ENCODE data around the gene R3HDM2. TPM values are rescaled to one million over a fixed set of nuclear protein-coding genes. Genes with fewer than 3 reads are reported as not detected.
"Not testable (repeated sequence)": the region's sequence is repeated elsewhere in the genome, so short reads cannot be mapped to it uniquely, and the experiment has no call there.

Gene R3HDM2
- total RNA-seq, 1 donor from 2014 or later = 5.6 TPM

DNA sequence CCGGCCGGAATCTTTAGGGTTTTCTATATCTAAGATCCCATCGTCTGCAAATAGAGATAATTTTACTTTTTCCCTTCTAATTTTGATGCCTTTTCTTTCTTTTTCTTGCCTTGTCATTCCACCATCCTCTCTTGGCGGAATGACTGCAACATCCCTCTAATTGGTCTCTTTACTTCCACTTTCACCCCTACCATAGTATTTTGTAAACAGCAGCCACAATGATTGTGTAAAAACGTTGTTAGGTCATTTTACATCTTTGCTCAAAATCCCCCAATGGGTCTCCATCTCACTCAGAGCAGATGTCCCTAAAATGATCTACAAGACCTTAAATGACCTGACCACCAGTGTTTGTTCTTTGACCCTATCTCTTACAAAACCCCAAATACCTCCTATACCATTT, 99.9 kb downstream of the R3HDM2 start:
- no peak for DNase-seq (ENCODE audit: low read depth in 2 of 2)

DNA sequence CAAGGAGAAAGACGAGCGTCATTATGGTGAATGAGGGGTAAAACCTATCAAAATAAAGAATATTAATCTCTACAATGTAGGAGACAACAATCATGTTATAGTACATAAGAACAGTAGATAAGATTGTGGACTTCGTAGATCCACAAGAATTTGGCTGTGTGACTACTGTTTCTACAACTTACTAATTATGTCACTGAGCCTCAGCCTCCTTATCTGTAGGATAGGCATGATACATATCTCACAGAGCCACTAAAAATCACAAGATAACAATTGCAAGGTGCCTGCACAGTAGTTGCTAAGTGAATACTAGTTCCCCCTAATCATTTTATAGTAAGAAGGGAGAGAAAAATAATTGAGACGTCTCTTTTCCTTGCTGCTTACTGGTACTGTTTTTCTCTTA, 101.6 kb downstream of the R3HDM2 start:
- DNase-seq (ENCODE audit: low read depth in 2 of 2) = no peak

DNA sequence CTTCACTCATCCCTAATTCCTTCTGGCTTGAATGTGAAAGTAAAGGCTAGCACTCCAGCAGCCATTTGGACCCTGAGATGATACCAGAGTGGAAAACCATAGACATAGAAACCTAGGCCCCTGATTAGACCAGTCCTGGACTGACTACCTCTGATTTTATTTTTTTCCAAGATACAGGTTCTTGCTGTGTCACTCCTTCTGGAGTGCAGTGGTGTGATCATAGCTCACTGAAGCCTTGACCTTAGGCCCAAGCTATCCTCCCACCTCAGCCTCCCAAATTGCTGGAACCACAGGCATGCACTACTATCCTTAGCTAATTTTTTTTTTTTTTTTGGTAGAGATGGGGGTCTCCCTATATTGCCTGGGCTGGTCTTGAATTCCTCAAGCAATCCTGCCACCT, 105.4 kb downstream of the R3HDM2 start:
- no peak for DNase-seq (ENCODE audit: low read depth in 2 of 2)

DNA sequence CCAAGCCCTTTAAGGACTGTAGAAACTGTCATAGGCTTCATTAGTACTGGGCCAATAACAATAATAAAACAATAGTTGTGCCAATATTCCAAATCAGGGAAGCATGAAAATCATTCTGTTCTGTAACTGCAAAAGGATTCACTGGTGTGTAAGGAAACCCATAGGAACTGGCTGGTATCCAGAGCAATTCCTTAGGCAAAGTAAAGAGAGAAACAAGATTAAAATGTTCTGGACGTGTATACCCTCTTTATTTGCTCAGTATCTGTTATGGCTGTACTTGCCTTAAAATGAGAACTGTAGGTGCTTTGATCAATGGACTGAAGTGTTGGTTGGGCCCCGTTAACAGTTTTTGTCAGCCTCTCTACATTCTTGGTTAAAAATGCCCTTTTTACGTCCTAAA, 107.4 kb downstream of the R3HDM2 start:
- DNase-seq (ENCODE audit: low read depth in 2 of 2) = no peak

DNA sequence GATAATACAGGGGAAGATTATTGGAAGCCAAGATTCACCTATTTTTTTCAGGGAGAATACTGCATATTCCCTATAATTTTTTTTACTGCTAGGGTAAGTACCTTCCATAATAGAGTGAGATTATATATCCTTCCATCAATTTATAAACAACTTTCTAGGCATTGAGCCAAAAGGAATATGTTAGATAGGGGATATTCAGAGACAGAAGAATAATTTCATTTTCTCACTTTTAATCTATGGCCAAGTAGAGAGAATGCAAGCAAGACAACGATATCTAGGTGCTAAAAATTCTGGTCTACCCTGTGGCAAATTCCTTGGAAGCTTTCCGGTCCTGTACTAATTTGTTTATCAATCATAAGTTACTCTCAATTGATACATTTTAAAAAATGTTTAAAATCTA, 110.2 kb downstream of the R3HDM2 start:
- no peak for DNase-seq (ENCODE audit: low read depth in 2 of 2)

DNA sequence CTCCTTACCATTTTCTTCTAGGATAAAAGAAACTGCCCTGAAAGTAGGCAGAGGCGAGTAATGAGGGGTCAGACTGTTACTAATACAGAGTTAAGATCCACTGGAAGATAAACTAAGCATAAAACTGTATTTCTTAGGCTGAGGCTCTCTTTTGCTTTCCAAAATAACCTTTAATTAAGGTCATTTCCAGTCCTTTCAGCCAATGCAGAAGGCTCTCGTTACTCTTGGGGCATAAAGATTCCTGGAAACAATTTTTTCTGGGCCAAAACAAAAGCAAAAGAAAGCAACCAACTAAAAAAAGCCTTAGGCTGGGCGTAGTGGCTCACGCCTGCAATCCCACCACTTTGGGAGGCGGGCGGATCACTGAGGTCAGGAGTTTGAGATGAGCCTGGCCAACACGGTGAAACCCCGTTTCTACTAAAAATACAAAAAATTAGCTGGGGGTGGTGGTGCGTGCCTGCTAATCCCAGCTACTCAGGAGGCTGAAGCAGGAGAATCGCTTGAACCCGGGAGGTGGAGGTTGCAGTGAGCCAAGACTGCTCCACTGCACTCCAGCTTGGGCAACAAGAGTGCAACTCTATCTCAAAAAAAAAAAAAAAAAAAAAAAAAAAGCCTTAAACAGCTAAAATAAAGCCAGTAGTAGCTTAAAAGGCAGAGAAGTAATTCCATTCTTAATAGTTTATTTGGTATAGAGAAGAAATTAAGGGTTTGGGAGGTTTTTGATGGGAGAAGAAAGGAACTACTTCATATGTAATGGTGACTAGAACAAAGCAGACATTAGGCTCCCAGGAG, 111.0 kb downstream of the R3HDM2 start:
- no peak for DNase-seq (ENCODE audit: low read depth in 2 of 2)

DNA sequence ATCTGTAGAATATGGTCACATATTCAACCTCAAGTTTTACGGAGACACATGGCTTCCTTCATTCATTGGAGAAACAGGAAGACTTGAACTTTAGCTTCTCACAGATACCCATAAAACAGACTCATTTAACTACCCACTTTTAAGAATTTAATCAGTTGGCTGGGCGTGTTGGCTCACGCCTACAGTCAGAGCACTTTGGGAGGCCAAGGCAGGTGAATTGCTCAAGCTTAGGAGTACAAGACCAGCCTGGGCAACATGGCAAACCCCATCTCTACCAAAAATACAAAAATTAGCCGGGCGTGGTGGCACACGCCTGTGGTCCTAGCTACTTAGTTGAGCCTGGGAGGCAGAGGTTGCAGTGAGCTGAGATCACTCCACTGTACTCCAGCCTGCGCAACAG, 115.2 kb downstream of the R3HDM2 start:
- no peak for DNase-seq (ENCODE audit: low read depth in 2 of 2)

DNA sequence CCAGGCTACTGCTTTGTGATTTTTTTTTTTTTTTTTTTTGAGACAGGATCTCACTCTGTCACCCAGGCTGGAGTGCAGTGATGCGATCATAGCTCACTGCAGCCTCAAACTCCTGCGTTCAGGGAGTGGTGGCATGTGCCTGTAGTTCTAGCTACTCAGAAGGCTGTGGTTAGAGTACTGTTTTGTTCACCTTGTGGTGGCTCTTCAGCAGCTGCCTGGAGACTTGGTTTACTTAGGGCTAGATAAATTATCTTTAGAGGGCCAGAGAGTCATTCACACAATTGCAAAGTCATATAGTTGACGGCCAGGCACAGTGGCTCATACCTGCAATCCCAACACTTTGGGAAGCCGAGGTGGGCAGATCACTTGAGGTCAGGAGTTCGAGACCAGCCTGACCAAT, 118.6 kb downstream of the R3HDM2 start:
- not testable (repeated sequence) for DNase-seq (ENCODE audit: low read depth in 2 of 2)

DNA sequence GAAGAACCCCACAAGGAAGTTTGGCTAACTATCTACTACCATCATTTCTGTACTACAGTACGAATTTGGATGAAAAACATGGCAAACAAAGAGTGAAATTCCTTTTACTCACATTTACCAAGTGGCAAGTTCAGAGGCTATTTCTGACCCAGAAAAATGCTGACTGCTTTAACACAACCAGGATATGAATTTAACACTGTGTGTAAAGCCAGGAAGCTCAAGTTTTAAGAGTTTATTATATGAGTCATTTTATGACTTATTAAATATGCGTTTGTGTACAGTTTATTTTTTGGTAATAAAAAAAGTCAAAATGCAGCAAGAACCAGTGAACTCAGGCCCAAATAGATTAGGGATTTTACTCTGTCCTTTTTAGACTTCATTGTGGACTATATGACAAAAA, 121.4 kb downstream of the R3HDM2 start:
- peak; percentile 55 to 67 for DNase-seq (ENCODE audit: low read depth in 2 of 2)

DNA sequence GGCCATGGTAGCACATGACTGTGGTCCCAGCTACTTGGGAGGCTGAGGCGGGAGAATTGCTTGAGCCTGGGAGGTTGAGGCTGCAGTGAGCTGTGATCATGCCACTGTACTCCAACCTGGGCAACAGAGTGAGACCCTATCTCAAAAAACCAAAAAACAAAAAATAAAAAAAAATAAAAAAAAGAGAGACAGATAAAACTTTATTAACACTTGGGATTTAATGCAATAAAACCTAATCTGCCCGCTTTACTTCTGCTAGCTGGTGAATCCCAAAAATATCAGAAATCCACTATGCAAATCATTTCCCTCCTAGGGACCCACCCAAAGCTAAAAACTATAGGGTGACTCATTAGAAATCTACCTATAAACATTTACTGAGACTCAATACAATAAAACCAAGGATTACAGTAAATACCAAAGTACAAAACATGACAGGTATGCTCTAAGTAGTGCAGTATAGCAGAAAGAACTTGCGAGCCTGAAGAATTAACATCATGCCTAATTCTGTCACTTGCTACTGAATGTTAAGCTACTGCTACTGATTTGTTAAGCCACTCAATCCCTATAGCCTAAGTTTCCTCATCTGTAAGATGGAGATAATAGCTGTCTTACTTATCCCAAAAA, 129.8 kb downstream of the R3HDM2 start:
- DNase-seq (ENCODE audit: low read depth in 2 of 2) = no peak

DNA sequence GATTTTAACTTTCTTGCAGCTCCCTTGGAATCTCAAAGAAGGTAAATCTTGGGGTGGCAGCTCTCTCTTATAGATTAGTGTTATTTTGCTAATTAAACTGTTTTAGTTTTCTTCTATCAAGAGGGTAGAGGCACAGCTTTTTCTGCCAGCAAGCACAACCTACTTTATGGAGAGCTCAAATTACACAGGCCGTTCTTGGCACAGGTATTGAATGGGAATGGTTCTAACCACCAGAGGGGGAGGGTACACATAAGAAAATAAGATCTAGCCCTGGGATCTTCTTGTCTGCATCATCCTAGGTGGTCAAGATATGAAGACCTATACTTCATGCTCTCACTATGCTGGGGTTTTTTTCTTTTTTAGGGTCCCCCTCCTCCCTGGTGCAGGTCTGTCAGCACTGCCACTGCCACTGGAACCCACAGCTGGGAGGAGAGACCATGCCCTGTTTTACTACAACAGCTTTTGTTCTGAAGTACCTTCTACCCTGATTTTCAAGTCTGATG, 131.3 kb downstream of the R3HDM2 start:
- DNase-seq (ENCODE audit: low read depth in 2 of 2) = no peak

DNA sequence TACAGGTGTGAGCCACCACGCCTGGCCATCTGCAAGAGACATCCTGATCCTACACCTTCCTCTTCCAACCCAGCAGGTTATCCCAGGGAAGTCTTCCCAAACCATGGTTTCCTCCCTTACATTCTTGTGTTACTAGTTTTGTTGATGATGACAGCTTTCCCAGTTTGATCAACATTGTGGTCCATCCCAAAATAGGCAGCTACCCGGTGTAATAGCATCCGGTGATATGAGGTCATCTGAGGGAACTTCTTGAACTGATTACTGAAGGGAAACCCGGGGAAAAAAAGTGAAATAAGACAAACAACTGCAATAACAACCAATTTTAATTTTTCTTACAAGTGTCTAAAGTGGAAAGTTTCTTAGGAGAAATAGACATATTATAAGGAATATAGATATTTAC, 134.6 kb downstream of the R3HDM2 start:
- DNase-seq (ENCODE audit: low read depth in 2 of 2) = no peak

DNA sequence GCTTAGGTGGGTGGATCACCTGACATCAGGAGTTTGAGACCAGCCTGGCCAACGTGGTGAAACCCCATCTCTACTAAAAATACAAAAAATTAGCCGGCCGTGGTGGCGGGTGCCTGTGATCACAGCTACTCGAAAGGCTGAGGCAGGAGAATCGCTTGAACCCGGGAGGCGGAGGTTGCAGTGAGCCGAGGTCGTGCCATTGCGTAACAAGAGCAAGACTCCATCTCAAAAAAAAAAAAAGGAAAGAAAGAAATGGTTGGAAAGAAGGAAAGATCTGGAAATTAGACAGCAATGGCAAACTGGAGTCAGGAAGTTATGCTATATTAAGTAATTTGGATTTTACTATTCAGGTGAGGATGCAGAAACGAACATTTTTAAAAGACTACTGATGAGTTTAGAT, 148.8 kb downstream of the R3HDM2 start:
- not testable (repeated sequence) for DNase-seq (ENCODE audit: low read depth in 2 of 2)

DNA sequence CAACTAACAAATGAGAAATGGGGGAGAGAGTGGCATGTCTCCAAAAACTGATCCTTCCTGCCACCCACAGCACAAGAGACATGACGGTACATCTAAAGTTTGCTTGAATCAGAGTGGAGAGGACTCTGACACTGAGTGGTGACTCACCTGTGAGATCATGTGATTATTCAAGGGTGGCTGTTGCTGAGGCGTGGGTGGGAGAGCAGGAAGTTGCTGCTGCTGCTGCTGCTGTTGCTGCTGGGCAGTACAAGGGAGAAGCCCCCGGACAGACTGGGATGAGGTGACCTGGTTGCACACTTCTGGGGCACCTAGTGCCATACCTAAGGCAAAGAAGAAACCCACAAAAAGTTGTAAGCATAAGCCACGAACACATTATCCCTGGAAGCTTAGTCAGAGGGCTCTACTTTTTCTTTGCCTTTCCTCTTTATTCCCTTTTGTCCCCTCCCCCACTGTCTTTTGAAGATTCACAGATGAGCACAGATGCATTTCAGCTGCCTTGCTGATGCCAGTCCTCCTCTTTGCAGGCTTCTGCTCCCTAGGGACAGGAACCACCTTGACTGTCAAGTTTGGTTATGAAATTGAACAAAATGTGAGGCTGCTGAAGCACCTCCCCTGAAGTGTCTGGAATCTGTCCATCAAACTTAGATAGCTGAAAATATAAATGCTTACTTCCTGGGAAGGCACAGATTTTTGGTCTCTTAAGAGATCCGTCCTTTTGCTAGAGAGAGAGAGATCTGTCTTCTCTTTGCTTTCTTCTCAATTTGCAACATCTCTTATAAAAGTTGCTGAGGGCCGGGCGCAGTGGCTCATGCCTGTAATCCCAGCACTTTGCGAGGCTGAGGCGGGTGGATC, 150.4 kb downstream of the R3HDM2 start:
- peak; percentile 65 to 94 for DNase-seq (ENCODE audit: low read depth in 2 of 2)

DNA sequence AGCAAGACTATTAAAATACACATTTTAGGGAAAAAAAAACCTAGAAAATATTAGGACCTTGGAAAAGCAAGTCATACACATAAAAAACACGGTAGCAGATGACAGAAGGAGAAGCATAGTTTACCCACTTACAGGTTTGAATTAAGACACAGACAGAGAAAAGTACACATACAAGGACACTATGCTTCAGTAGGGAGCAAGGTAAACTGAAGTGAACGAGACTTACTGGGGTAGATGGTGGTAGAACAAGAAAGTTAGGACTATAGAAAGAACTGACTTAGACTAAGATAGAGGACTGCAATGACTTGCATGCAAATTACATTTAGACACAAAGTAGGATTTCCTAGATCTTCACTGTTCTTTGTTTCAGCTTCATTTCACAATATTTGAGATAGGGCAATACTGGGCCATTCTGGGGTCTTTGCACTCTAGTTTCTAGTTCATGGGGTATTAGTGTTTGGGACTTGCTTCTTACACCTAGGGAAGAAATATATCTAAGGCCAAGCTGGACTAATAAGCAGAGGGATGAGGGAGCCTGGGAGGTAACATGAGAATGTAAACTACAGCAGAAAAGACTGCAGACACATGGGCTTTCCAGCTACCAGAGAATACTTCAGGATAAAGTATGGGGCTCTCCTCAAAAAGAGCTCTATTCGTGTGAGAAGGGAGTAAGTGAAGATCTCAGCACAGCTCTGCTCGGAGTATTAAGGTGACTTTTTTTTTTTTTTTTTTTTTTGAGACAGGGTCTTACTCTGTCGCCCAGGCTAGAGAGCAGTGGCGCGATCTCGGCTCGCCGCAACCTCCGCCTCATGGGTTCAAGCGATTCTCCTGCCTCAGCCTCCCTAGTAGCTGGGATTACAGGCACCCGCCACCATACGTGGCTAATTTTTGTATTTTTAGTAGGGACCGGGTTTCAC, 152.1 kb downstream of the R3HDM2 start:
- no peak for DNase-seq (ENCODE audit: low read depth in 2 of 2)

DNA sequence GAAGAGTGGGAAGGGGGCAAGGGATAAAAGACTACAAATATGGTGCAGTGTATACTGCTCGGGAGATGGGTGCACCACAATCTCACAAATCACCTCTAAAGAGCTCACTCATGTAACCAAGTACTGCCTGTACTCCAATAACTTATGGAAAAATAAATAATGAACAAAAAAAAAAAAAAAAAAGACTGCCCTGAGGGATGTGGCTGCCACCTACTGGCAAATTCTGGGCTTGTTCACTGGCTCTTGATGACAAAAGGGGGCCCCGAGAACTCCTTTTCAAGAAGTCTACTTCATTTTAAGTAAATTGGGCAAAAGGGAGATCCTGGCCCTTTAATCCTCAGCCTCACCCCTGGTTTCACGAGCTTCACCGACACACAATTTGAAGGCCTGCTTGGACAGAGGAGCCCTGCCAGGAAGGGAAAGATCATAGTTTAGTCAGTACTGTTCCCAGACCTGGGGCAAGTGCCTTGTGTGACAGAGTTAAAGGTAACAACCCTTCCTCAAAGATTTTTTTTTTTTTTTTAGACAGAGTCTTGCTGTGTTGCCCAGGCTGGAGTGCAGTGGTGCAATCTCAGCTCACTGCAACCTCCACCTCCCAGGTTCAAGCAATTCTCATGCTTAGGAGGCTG, 153.8 kb downstream of the R3HDM2 start:
- DNase-seq (ENCODE audit: low read depth in 2 of 2) = peak; percentile 62 to 66

DNA sequence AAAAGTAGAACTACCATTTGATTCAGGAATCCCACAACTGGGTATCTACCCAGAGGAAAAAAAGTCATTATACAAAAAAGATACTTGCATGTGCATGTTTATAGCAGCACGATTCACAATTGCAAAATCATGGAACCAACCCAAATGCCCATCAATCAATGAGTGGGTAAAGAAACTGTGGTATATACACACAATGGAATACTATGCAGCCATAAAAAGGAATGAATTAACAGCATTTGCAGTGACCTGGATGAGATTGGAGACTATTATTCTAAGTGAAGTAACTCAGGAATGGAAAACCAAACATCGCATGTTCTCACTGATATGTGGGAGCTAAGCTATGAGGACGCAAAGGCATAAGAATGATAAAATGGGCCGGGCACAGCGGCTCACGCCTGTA, 154.6 kb downstream of the R3HDM2 start:
- not testable (repeated sequence) for DNase-seq (ENCODE audit: low read depth in 2 of 2)

DNA sequence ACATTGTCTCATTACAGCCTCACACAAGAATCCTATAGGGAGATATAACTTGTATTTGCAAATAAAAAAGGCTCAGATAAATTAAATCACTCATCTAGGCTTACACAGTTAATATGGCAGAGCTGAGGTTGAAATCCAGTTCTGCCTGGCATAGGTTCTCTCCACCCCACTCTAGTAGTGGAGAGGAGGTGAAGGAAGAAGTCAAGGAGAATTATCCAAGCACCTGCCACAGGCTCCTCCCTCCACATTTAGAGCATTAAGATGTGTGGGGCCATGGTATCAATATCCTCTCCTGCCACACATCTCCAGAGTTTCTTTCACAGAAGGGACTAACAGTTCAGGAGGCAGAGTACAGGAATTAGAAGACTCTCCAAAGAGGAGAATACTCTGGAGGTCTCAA, 157.3 kb downstream of the R3HDM2 start:
- DNase-seq (ENCODE audit: low read depth in 2 of 2) = no peak

DNA sequence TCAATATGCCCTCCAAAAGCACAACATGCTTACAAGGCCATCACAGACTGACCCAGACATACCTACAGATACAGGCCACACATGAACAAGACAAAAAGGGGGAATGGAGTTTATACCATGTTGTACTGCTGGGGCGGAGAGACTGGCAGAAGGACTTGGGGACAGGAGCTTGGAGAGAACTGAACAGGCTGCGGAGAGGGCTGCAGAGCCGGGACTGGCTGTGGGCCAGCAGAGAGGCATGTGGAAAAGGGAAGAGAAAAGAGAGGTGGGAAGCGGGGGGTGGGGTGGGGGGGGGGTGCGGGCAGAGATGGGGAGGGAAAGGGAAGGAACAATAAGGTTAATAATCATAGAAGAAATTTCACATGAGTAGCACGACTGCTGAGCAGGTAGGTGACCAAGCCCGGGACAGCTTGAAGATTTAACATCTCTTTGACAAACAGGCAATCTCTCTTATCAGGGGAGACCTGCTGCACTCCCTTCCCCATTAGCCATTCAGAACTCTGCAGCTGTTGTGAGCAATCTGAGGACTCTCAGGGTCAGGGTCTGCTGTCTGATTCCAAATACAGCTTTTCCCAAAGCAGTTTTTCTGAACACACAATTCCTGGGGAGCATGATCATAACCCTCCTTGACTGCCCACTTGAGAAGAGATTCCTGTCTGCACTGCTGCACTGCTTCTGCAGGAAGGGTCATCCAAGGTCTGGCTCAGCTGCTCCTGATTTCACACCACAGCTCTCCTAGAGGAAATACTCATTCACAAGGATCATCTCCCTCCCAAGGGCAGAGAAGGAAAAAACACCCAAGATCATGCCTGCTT, 158.3 kb downstream of the R3HDM2 start:
- DNase-seq (ENCODE audit: low read depth in 2 of 2) = peak in 1 of 2 donors; percentile 70

Measured in lung microvascular endothelial cell (primary cell).